GM23338 (cell line): ENCODE measurements around the gene CTRL. TPM values are rescaled to one million over a fixed set of nuclear protein-coding genes. Genes with fewer than 3 reads are reported as not detected.

Experiments
- ATAC-seq: fragments of 200-7000 bp; cut with Tn5 transposase; 3 replicates; pipeline ENCODE4 v1.9.1; 2020
- DNase-seq: peaks from one replicate; pipeline ENCODE4 v3.0.0-alpha.2; 2015; ENCODE audit warnings: low spot score
- H2AFZ ChIP-seq: fragments of 200-600 bp; sonication (generic); 2 replicates; pipeline ENCODE4 v1.8.0; 2016; ENCODE audit warnings: antibody characterized with exemption, mild to moderate bottlenecking, moderate library complexity
- H3F3A ChIP-seq: fragments of 200-600 bp; sonication (generic); replicated peaks from 2 replicates; pipeline ENCODE4 v1.8.0; 2017; ENCODE audit warnings: antibody characterized with exemption, mixed run types, low read depth
- H3K27ac ChIP-seq: fragments of 200-600 bp; sonication (generic); 2 replicates; pipeline ENCODE4 v1.6.1; 2016; ENCODE audit warnings: low read depth
- H3K27me3 ChIP-seq: fragments of 200-600 bp; sonication (generic); 2 replicates; pipeline ENCODE4 v1.8.0; 2016; ENCODE audit warnings: mild to moderate bottlenecking, mixed run types, moderate library complexity; ENCODE audit not compliant: insufficient read depth
- H3K36me3 ChIP-seq: fragments of 200-600 bp; sonication (generic); 2 replicates; pipeline ENCODE4 v1.8.0; 2016; ENCODE audit warnings: mild to moderate bottlenecking; ENCODE audit not compliant: insufficient read depth
- H3K4me1 ChIP-seq: fragments of 200-600 bp; sonication (generic); 2 replicates; pipeline ENCODE4 v1.8.0; 2016; ENCODE audit warnings: mild to moderate bottlenecking, moderate library complexity; ENCODE audit not compliant: insufficient read depth
- H3K4me2 ChIP-seq: fragments of 200-600 bp; sonication (generic); 2 replicates; pipeline ENCODE4 v1.7.1; 2017; ENCODE audit warnings: mixed run types
- H3K4me3 ChIP-seq: fragments of 200-600 bp; sonication (generic); 2 replicates; pipeline ENCODE4 v1.6.1; 2016; ENCODE audit warnings: mixed run types
- H3K79me2 ChIP-seq: fragments of 200-600 bp; sonication (generic); replicated peaks from 2 replicates; pipeline ENCODE4 v1.8.0; 2017; ENCODE audit warnings: mild to moderate bottlenecking; ENCODE audit not compliant: insufficient read depth
- H3K9me2 ChIP-seq: fragments of 200-600 bp; sonication (generic); 2 replicates; pipeline ENCODE4 v1.8.0; 2017; ENCODE audit not compliant: insufficient read depth
- H4K20me1 ChIP-seq: fragments of 200-600 bp; sonication (generic); replicated peaks from 2 replicates; pipeline ENCODE4 v1.8.0; 2017; ENCODE audit warnings: mild to moderate bottlenecking; ENCODE audit not compliant: insufficient read depth
- H3K27ac Mint-ChIP-seq: 2 replicates; pipeline ENCODE4 v1.8.0; 2020; ENCODE audit warnings: inconsistent platforms, mild to moderate bottlenecking, moderate library complexity, mixed read lengths
- H3K27me3 Mint-ChIP-seq: 3 replicates; pipeline ENCODE4 v1.8.0; 2022; ENCODE audit warnings: low read depth, mild to moderate bottlenecking, moderate library complexity, mixed read lengths, inconsistent platforms; ENCODE audit not compliant: insufficient read depth, poor library complexity
- H3K36me3 Mint-ChIP-seq: 3 replicates; pipeline ENCODE4 v1.8.0; 2021; ENCODE audit warnings: low read depth, mild to moderate bottlenecking, inconsistent platforms, moderate library complexity, mixed read lengths
- H3K4me1 Mint-ChIP-seq: 3 replicates; pipeline ENCODE4 v1.8.0; 2020; ENCODE audit warnings: mild to moderate bottlenecking, inconsistent platforms, mixed read lengths
- H3K4me3 Mint-ChIP-seq: 3 replicates; pipeline ENCODE4 v1.8.0; 2021; ENCODE audit warnings: moderate library complexity, mild to moderate bottlenecking, inconsistent platforms, mixed read lengths
- H3K9me3 Mint-ChIP-seq: 3 replicates; pipeline ENCODE4 v1.8.0; 2020; ENCODE audit warnings: moderate library complexity, mild to moderate bottlenecking, inconsistent platforms, mixed read lengths
- CTCF ChIP-seq, 2 experiments: fragments of 200-600 bp in 1 of 2; sonication (generic) in 1 of 2; conservative IDR thresholded peaks; 2 replicates each; pipeline versions ENCODE4 v1.5.1 to v1.6.1; 2016 to 2017; ENCODE audit warnings: antibody characterized with exemption in 2 of 2, low read depth in 2 of 2, mild to moderate bottlenecking in 2 of 2, moderate library complexity in 1 of 2
- ETS1 ChIP-seq: IDR thresholded peaks from 2 replicates; pipeline ENCODE4 v1.6.1; 2016; ENCODE audit warnings: antibody characterized with exemption
- EZH2 ChIP-seq: fragments of 200-600 bp; sonication (generic); IDR thresholded peaks from one replicate; pipeline ENCODE4 v1.8.0; 2017; ENCODE audit warnings: antibody characterized with exemption, mild to moderate bottlenecking, low read depth; ENCODE audit not compliant: unreplicated experiment
- EZH2phosphoT487 ChIP-seq: fragments of 200-600 bp; sonication (generic); IDR thresholded peaks from one replicate; pipeline ENCODE4 v1.8.1; 2018; ENCODE audit warnings: antibody characterized with exemption; ENCODE audit not compliant: unreplicated experiment
- JUNB ChIP-seq: IDR thresholded peaks from one replicate; pipeline ENCODE4 v1.6.1; 2016; ENCODE audit warnings: antibody characterized with exemption; ENCODE audit not compliant: unreplicated experiment
- NANOG ChIP-seq: IDR thresholded peaks from 2 replicates; pipeline ENCODE4 v1.6.1; 2016; ENCODE audit warnings: antibody characterized with exemption, borderline replicate concordance
- POLR2AphosphoS5 ChIP-seq: IDR thresholded peaks from 2 replicates; pipeline ENCODE4 v1.6.1; 2016; ENCODE audit warnings: antibody characterized with exemption, low read depth
- STAT1 ChIP-seq: IDR thresholded peaks from one replicate; pipeline ENCODE4 v1.6.1; 2016; ENCODE audit warnings: antibody characterized with exemption; ENCODE audit not compliant: unreplicated experiment
- ZNF114 ChIP-seq: fragments of 250-450 bp; sonication (Bioruptor Pico); IDR thresholded peaks from 2 replicates; pipeline ENCODE4 v1.5.0; 2020; ENCODE audit warnings: mild to moderate bottlenecking, moderate library complexity
- ZNF331 ChIP-seq: fragments of 250-450 bp; sonication (Bioruptor Pico); IDR thresholded peaks from 2 replicates; pipeline ENCODE4 v1.5.0; 2020; ENCODE audit warnings: low read depth, mild to moderate bottlenecking, moderate library complexity
- polyA plus RNA-seq: library from polyadenylated mRNA; unstranded; fragments of >200 nt; fragmentation: Nextera tagmentation; extraction: Ambion mirVana; gene quantifications from 2 replicates; pipeline ENCODE4 v1.2.1, GENCODE V29; 2016
- total RNA-seq: library from RNA; depleted of rRNA; stranded (reverse); fragments of >200 nt; shearing (Covaris generic); gene quantifications from 2 replicates; pipeline ENCODE4 v1.2.3, GENCODE V29; 2014
- TF ChIP-seq, protein P1 (sequence below): fragments of 250-450 bp; sonication (Bioruptor Pico); IDR thresholded peaks from 2 replicates; pipeline ENCODE4 v1.5.0; 2020; ENCODE audit warnings: mild to moderate bottlenecking, moderate library complexity

The CTRL gene
- total and polyA plus RNA-seq, 2 experiments from 2014 or later: 1.6 to 13.0 TPM

GRCh38 chr16:67971111-67971510 is 39.4 kb upstream of the CTRL start:
- Mint-ChIP-seq H3K36me3 (no peaks in the 10 kb centered on the region), H3K4me1 (peaks cover 20% of the 10 kb centered on the region), H3K27me3 (peaks cover 16% of the 10 kb centered on the region), H3K27ac (no peak overlapping the region), H3K4me3 (no peak overlapping the region), H3K9me3 (no peaks in the 10 kb centered on the region)
- Histone ChIP-seq H3K79me2 (peaks cover 18% of the 10 kb centered on the region), H3K36me3 (no peaks in the 10 kb centered on the region), H3K27me3 (no peaks in the 10 kb centered on the region), H3K4me3 (no peak overlapping the region), H3F3A (0 out of 2 replicates have a peak, but pooled peaks cover 11% of the 10 kb centered on the region), H4K20me1 (peaks cover 7% of the 10 kb centered on the region; the same call in 1 of the 2 replicates), H3K9me2 (no peaks in the 10 kb centered on the region), H2AFZ (no peak overlapping the region), H3K4me1 (peaks cover 16% of the 10 kb centered on the region), H3K4me2 (no peak overlapping the region), H3K27ac (no peak overlapping the region)
- ATAC-seq: no peak
- TF ChIP-seq STAT1: no peak
- TF ChIP-seq ZNF114 (CRISPR knock-in tag): no peak
- TF ChIP-seq NANOG: no peak
- TF ChIP-seq EZH2: no peak
- TF ChIP-seq, protein P1, sequence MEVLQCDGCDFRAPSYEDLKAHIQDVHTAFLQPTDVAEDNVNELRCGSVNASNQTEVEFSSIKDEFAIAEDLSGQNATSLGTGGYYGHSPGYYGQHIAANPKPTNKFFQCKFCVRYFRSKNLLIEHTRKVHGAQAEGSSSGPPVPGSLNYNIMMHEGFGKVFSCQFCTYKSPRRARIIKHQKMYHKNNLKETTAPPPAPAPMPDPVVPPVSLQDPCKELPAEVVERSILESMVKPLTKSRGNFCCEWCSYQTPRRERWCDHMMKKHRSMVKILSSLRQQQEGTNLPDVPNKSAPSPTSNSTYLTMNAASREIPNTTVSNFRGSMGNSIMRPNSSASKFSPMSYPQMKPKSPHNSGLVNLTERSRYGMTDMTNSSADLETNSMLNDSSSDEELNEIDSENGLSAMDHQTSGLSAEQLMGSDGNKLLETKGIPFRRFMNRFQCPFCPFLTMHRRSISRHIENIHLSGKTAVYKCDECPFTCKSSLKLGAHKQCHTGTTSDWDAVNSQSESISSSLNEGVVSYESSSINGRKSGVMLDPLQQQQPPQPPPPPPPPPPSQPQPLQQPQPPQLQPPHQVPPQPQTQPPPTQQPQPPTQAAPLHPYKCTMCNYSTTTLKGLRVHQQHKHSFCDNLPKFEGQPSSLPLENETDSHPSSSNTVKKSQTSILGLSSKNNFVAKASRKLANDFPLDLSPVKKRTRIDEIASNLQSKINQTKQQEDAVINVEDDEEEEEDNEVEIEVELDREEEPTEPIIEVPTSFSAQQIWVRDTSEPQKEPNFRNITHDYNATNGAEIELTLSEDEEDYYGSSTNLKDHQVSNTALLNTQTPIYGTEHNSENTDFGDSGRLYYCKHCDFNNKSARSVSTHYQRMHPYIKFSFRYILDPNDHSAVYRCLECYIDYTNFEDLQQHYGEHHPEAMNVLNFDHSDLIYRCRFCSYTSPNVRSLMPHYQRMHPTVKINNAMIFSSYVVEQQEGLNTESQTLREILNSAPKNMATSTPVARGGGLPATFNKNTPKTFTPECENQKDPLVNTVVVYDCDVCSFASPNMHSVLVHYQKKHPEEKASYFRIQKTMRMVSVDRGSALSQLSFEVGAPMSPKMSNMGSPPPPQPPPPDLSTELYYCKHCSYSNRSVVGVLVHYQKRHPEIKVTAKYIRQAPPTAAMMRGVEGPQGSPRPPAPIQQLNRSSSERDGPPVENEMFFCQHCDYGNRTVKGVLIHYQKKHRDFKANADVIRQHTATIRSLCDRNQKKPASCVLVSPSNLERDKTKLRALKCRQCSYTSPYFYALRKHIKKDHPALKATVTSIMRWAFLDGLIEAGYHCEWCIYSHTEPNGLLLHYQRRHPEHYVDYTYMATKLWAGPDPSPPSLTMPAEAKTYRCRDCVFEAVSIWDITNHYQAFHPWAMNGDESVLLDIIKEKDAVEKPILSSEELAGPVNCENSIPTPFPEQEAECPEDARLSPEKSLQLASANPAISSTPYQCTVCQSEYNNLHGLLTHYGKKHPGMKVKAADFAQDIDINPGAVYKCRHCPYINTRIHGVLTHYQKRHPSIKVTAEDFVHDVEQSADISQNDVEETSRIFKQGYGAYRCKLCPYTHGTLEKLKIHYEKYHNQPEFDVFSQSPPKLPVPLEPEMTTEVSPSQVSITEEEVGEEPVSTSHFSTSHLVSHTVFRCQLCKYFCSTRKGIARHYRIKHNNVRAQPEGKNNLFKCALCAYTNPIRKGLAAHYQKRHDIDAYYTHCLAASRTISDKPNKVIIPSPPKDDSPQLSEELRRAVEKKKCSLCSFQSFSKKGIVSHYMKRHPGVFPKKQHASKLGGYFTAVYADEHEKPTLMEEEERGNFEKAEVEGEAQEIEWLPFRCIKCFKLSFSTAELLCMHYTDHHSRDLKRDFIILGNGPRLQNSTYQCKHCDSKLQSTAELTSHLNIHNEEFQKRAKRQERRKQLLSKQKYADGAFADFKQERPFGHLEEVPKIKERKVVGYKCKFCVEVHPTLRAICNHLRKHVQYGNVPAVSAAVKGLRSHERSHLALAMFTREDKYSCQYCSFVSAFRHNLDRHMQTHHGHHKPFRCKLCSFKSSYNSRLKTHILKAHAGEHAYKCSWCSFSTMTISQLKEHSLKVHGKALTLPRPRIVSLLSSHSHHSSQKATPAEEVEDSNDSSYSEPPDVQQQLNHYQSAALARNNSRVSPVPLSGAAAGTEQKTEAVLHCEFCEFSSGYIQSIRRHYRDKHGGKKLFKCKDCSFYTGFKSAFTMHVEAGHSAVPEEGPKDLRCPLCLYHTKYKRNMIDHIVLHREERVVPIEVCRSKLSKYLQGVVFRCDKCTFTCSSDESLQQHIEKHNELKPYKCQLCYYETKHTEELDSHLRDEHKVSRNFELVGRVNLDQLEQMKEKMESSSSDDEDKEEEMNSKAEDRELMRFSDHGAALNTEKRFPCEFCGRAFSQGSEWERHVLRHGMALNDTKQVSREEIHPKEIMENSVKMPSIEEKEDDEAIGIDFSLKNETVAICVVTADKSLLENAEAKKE: no peak
- TF ChIP-seq ZNF331: no peak
- no peak for TF ChIP-seq EZH2phosphoT487
- no peak for TF ChIP-seq CTCF (conservative IDR thresholded peaks at IDR 0.05; ENCODE audit: low read depth in 2 of 2)
- no peak for TF ChIP-seq ETS1
- no peak for TF ChIP-seq POLR2AphosphoS5
- no peak for TF ChIP-seq JUNB
- no peak for DNase-seq
